ENCODE data around the gene P2RY6. TPM values are rescaled to one million over a fixed set of nuclear protein-coding genes. Genes with fewer than 3 reads are reported as not detected.
A peak's percentile ranks its signal among the peaks of the same experiment; 100 is the strongest.

P2RY6 gene
- total RNA-seq, 2 experiments from 2014 or later, result not detected

GRCh38 chr11:73311394-73311869 is 39.3 kb downstream of the P2RY6 start:
- Histone ChIP-seq H3K4me3 (ENCODE audit: low read length) (no peak overlapping the region), H3K36me3 (ENCODE audit: insufficient read depth, low read length) (no peaks in the 10 kb centered on the region), H3K9me3 (ENCODE audit: control insufficient read depth in 1 of 2, insufficient read depth in 1 of 2, low read length in 2 of 2) (no peaks in the 10 kb centered on the region), H3K27me3 (ENCODE audit: control insufficient read depth in 1 of 2, insufficient read depth in 2 of 2, low read length in 2 of 2) (peaks cover 11 to 17% of the 10 kb centered on the region in 2 experiments), H3K4me1 (ENCODE audit: insufficient read depth, low read length) (peaks cover 27% of the 10 kb centered on the region), H3K27ac (ENCODE audit: low read depth in 1 of 2, low read length in 2 of 2) (no peak overlapping the region)
- intact Hi-C loops (cut with DNase I, micrococcal nuclease), result no loop called here
- ATAC-seq (ENCODE audit: poor library complexity), result no peak
- no peak overlapping the region for H3K27ac Mint-ChIP-seq
- no peak for TF ChIP-seq CTCF (IDR thresholded peaks at IDR 0.05)
- H3K4me1 Mint-ChIP-seq (ENCODE audit: low read depth), result peaks cover 10% of the 10 kb centered on the region
- no peaks in the 10 kb centered on the region for H3K9me3 Mint-ChIP-seq
- H3K36me3 Mint-ChIP-seq (ENCODE audit: low read depth), result no peaks in the 10 kb centered on the region
- CTCF ChIA-PET, result no interaction called here
- no peak for DNase-seq
- POLR2A ChIA-PET, result no interaction called here
- H3K27me3 Mint-ChIP-seq, result peaks cover 16% of the 10 kb centered on the region
- H3K4me3 Mint-ChIP-seq, result no peak overlapping the region

GRCh38 chr11:73312036-73312435 is 39.9 kb downstream of the P2RY6 start:
- H3K36me3 Mint-ChIP-seq (ENCODE audit: low read depth), result no peaks in the 10 kb centered on the region
- no peaks in the 10 kb centered on the region for H3K9me3 ChIP-seq (ENCODE audit: control insufficient read depth in 1 of 2, insufficient read depth in 1 of 2, low read length in 2 of 2)
- peak overlapping the region; percentile 20 for H3K4me3 Mint-ChIP-seq
- no peak for DNase-seq
- ChIA-PET POLR2A (no interaction called here), CTCF (no interaction called here)
- TF ChIP-seq CTCF (IDR thresholded peaks at IDR 0.05), result no peak
- H3K27me3 ChIP-seq (ENCODE audit: control insufficient read depth in 1 of 2, insufficient read depth in 2 of 2, low read length in 2 of 2), result peaks cover 11 to 15% of the 10 kb centered on the region in 2 experiments
- no peaks in the 10 kb centered on the region for H3K36me3 ChIP-seq (ENCODE audit: insufficient read depth, low read length)
- no peaks in the 10 kb centered on the region for H3K9me3 Mint-ChIP-seq
- H3K4me1 Mint-ChIP-seq (ENCODE audit: low read depth), result peaks cover 5% of the 10 kb centered on the region
- H3K4me1 ChIP-seq (ENCODE audit: insufficient read depth, low read length), result peaks cover 22% of the 10 kb centered on the region
- H3K27me3 Mint-ChIP-seq, result peaks cover 12% of the 10 kb centered on the region
- H3K27ac Mint-ChIP-seq, result no peak overlapping the region
- no peak overlapping the region for H3K4me3 ChIP-seq (ENCODE audit: low read length)
- H3K27ac ChIP-seq (ENCODE audit: low read depth in 1 of 2, low read length in 2 of 2), result no peak overlapping the region
- no peak for ATAC-seq (ENCODE audit: poor library complexity)
- intact Hi-C loops (cut with DNase I, micrococcal nuclease), result no loop called here

- H3K36me3 ChIP-seq (ENCODE audit: insufficient read depth, low read length), result no peaks in the 10 kb centered on the region
- H3K27ac Mint-ChIP-seq, result no peak overlapping the region
- no peak for TF ChIP-seq CTCF (IDR thresholded peaks at IDR 0.05)
- intact Hi-C loops (cut with DNase I, micrococcal nuclease), result no loop called here
- ATAC-seq (ENCODE audit: poor library complexity), result no peak
- no peak overlapping the region for H3K4me3 ChIP-seq (ENCODE audit: low read length)
- POLR2A ChIA-PET, result no interaction called here
- H3K27me3 Mint-ChIP-seq, result peaks cover 7% of the 10 kb centered on the region
- no peak overlapping the region for H3K4me3 Mint-ChIP-seq
- H3K27ac ChIP-seq (ENCODE audit: low read depth in 1 of 2, low read length in 2 of 2), result no peak overlapping the region
- H3K27me3 ChIP-seq (ENCODE audit: control insufficient read depth in 1 of 2, insufficient read depth in 2 of 2, low read length in 2 of 2), result peaks cover 7 to 12% of the 10 kb centered on the region in 2 experiments
- H3K9me3 Mint-ChIP-seq, result no peaks in the 10 kb centered on the region
- peaks cover 16% of the 10 kb centered on the region for H3K4me1 ChIP-seq (ENCODE audit: insufficient read depth, low read length)
- H3K9me3 ChIP-seq (ENCODE audit: control insufficient read depth in 1 of 2, insufficient read depth in 1 of 2, low read length in 2 of 2), result no peaks in the 10 kb centered on the region
- CTCF ChIA-PET, result no interaction called here
- H3K36me3 Mint-ChIP-seq (ENCODE audit: low read depth), result no peaks in the 10 kb centered on the region
- no peak for DNase-seq
- H3K4me1 Mint-ChIP-seq (ENCODE audit: low read depth), result no peaks in the 10 kb centered on the region
Measured at GRCh38 chr11:73312851-73313327, 40.8 kb downstream of the P2RY6 start.
